ENCODE data around the gene IL1F10. TPM values are rescaled to one million over a fixed set of nuclear protein-coding genes. Genes with fewer than 3 reads are reported as not detected.
"Not testable (repeated sequence)": the region's sequence is repeated elsewhere in the genome, so short reads cannot be mapped to it uniquely, and the experiment has no call there.

The IL1F10 gene
- total RNA-seq, 1 donor from 2014 or later = not detected

DNA sequence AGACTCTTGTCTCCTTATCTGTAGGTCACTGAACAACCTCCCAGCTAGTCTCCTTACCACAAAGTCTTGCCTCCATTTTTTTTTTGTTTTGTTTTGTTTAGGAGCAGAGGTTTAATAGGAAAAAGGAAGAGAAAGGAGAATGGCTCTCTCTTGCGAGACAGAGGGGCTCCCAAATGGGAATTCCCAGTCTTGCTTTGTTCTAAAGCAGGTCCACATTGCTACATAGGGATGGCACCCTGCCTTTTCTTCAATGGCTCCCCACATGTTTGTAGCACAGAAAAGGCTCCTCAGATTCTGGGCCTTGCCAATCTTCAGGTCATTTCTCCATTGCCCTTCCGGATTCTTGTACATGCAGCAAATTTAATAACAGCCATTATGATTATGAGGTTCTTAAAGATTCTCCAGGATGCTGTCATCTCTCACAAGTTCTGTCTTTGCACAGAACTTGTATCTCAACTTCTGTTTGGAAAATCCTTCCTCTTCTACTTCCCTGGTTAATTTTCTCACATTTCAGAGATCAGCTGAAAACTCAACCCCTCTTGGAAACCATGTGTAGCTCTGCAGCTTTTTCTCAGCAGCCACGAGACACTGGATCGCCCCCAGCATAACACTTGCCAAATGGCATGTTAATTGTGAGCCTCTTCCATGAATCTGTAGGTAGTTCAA lies 23.6 kb downstream of the IL1F10 start:
- Mint-ChIP-seq H3K27ac (ENCODE audit: unreplicated experiment) (no peak overlapping the region), H3K27me3 (ENCODE audit: unreplicated experiment) (no peaks in the 10 kb centered on the region), H3K36me3 (ENCODE audit: low read depth, unreplicated experiment) (no peaks in the 10 kb centered on the region), H3K4me3 (ENCODE audit: unreplicated experiment) (no peak overlapping the region), H3K4me1 (ENCODE audit: unreplicated experiment) (no peaks in the 10 kb centered on the region), H3K9me3 (ENCODE audit: unreplicated experiment) (no peaks in the 10 kb centered on the region)
- DNase-seq (ENCODE audit: low spot score) = no peak
- TF ChIP-seq, protein P1, sequence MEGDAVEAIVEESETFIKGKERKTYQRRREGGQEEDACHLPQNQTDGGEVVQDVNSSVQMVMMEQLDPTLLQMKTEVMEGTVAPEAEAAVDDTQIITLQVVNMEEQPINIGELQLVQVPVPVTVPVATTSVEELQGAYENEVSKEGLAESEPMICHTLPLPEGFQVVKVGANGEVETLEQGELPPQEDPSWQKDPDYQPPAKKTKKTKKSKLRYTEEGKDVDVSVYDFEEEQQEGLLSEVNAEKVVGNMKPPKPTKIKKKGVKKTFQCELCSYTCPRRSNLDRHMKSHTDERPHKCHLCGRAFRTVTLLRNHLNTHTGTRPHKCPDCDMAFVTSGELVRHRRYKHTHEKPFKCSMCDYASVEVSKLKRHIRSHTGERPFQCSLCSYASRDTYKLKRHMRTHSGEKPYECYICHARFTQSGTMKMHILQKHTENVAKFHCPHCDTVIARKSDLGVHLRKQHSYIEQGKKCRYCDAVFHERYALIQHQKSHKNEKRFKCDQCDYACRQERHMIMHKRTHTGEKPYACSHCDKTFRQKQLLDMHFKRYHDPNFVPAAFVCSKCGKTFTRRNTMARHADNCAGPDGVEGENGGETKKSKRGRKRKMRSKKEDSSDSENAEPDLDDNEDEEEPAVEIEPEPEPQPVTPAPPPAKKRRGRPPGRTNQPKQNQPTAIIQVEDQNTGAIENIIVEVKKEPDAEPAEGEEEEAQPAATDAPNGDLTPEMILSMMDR (IDR thresholded peaks at IDR 0.05; ENCODE audit: unreplicated experiment) = no peak

DNA sequence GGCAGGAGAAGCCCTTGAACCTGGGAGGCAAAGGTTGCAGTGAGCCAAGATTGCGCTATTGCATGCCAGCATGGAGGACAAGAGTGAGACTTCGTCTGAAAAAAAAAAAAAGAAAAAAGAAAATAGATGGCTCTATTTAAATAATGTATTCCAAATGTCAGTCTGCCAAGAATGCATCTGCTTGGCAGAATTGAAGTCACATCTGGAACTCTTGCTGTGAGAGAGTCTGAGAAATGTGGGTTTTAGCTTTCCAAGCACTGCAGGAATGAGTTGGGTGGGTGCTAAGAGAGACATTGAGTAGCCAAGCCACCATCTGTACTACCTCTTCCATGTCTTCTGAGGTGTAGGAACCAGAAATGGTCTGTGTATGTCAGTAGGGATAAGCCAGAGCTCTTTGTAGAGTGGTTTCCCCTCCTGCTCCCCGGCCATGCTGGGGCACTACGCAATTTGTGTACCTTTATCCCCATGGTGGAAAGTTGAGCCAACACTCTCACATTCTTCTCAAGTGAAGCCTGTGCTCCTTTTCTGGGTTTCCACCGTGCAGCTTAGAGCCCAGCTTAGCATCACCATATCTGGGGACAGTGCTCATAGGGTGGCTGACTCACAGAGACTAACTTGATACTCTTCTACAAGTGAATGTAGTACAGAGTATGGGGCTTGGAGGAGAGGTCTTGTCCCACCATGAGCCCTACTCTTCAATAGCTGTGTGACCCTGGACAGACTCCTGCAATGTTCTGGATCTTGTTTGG lies 25.3 kb downstream of the IL1F10 start:
- no peak for DNase-seq (ENCODE audit: low spot score)
- Mint-ChIP-seq H3K4me3 (ENCODE audit: unreplicated experiment) (no peak overlapping the region), H3K27ac (ENCODE audit: unreplicated experiment) (no peak overlapping the region), H3K36me3 (ENCODE audit: low read depth, unreplicated experiment) (no peaks in the 10 kb centered on the region), H3K9me3 (ENCODE audit: unreplicated experiment) (no peaks in the 10 kb centered on the region), H3K27me3 (ENCODE audit: unreplicated experiment) (no peaks in the 10 kb centered on the region), H3K4me1 (ENCODE audit: unreplicated experiment) (no peaks in the 10 kb centered on the region)
- TF ChIP-seq, protein P1 (IDR thresholded peaks at IDR 0.05; ENCODE audit: unreplicated experiment) = no peak

DNA sequence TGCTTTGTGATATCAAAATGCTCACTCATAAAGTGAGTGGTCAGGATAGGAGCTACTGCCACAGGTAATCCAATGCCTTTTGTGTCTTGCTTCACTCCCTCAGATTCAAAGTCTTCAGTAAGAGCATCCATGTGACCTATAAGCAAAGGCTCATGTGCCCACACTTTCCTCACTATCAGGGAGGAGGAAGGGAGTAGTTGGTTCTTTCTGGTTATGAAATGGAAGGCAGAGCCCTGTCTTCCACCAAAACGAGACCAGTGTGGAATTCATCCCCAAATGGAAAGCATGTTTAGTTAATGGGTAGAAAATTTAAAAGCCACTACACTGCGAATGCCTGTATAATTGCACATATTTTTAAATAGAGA lies 25.8 kb downstream of the IL1F10 start:
- DNase-seq (ENCODE audit: low spot score) = no peak
- TF ChIP-seq, protein P1 (IDR thresholded peaks at IDR 0.05; ENCODE audit: unreplicated experiment) = no peak
- Mint-ChIP-seq H3K27ac (ENCODE audit: unreplicated experiment) (no peak overlapping the region), H3K9me3 (ENCODE audit: unreplicated experiment) (no peaks in the 10 kb centered on the region), H3K4me3 (ENCODE audit: unreplicated experiment) (no peak overlapping the region), H3K4me1 (ENCODE audit: unreplicated experiment) (no peaks in the 10 kb centered on the region), H3K36me3 (ENCODE audit: low read depth, unreplicated experiment) (no peaks in the 10 kb centered on the region), H3K27me3 (ENCODE audit: unreplicated experiment) (no peaks in the 10 kb centered on the region)

DNA sequence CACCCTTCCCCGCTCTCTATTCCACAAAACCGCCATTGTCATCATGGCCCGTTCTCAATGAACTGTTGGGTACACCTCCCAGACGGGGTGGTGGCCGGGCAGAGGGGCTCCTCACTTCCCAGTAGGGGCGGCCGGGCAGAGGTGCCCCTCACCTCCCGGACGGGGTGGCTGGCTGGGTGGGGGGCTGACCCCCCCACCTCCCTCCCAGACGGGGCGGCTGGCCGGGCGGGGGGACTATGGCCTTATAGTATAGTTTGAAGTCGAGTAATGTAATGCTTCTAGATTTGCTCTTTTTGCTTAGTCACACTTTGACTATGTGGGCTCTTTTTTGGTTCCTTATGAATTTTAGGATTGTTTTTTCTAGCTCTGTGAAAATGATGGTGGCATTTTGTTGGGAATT lies 28.5 kb downstream of the IL1F10 start:
- H3K4me3 Mint-ChIP-seq (ENCODE audit: unreplicated experiment); DNase-seq (ENCODE audit: low spot score); H3K27ac Mint-ChIP-seq (ENCODE audit: unreplicated experiment); H3K4me1 Mint-ChIP-seq (ENCODE audit: unreplicated experiment); H3K27me3 Mint-ChIP-seq (ENCODE audit: unreplicated experiment); H3K36me3 Mint-ChIP-seq (ENCODE audit: low read depth, unreplicated experiment); H3K9me3 Mint-ChIP-seq (ENCODE audit: unreplicated experiment): not testable (repeated sequence)

DNA sequence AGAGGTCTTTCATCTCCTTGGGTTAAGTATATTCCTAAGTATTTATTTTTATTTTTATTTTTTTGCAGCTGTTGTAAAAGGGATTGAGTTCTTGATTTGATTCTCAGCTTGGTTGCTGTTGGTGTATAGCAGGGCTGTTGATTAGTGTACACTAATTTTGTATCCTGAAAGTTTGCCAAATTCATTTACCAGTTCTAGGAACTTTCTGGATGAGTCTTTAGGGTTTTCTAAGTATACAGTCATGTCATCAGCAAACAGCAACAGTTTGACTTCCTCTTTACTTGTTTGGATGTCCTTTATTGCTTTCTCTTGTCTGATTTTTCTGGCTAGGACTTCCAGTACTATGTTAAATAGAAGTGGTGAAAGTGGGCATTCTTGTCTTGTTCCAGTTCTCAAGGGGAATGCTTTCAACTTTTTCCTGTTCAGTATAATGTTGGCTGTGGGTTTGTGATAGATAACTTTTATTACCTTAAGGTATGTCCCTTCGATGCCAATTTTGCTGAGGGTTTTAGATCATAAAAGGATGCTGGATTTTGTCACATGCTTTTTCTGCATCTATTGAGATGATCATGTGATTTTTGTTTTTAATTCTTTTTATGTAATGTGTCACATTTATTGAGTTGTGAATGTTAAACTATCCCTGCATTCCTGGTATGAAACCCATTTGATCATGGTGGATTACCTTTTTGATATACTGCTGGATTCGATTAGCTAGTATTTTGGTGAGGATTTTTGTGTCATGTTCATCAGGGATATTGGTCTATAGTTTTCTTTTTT lies 29.3 kb downstream of the IL1F10 start:
- not testable (repeated sequence) for H3K9me3 Mint-ChIP-seq (ENCODE audit: unreplicated experiment); H3K27ac Mint-ChIP-seq (ENCODE audit: unreplicated experiment); H3K27me3 Mint-ChIP-seq (ENCODE audit: unreplicated experiment); H3K4me1 Mint-ChIP-seq (ENCODE audit: unreplicated experiment); DNase-seq (ENCODE audit: low spot score); H3K4me3 Mint-ChIP-seq (ENCODE audit: unreplicated experiment); H3K36me3 Mint-ChIP-seq (ENCODE audit: low read depth, unreplicated experiment)

Data from endothelial cell (in vitro differentiated cells).